H9 (cell line): ENCODE measurements around the gene GCLC. TPM values are rescaled to one million over a fixed set of nuclear protein-coding genes. Genes with fewer than 3 reads are reported as not detected.

Experiments used
- DNase-seq: peaks from one replicate; pipeline ENCODE4 v3.0.0-alpha.2; 2017
- H2AFZ ChIP-seq: one replicate; pipeline ENCODE4 v1.6.1; 2013; ENCODE audit warnings: mild to moderate bottlenecking, low read length, control low read depth, moderate library complexity
- H2AK5ac ChIP-seq: 2 replicates; pipeline ENCODE4 v1.6.1; 2013; ENCODE audit warnings: low read length, control low read depth, mixed read lengths; ENCODE audit not compliant: insufficient read length
- H2BK120ac ChIP-seq: one replicate; pipeline ENCODE4 v1.6.1; 2013; ENCODE audit warnings: low read depth, mild to moderate bottlenecking, low read length, control low read depth, inconsistent platforms; ENCODE audit not compliant: poor library complexity, severe bottlenecking
- H2BK12ac ChIP-seq: 2 replicates; pipeline ENCODE4 v1.6.1; 2013; ENCODE audit warnings: low read length, control low read depth, mixed read lengths, low read depth; ENCODE audit not compliant: insufficient read length
- H2BK15ac ChIP-seq: 2 replicates; pipeline ENCODE4 v1.6.1; 2013; ENCODE audit warnings: low read depth, low read length, control low read depth
- H2BK20ac ChIP-seq: one replicate; pipeline ENCODE4 v1.6.1; 2013; ENCODE audit warnings: low read depth, mild to moderate bottlenecking, low read length, control low read depth, inconsistent platforms; ENCODE audit not compliant: poor library complexity, severe bottlenecking
- H2BK5ac ChIP-seq: 2 replicates; pipeline ENCODE4 v1.6.1; 2013; ENCODE audit warnings: low read length, control low read depth, mixed read lengths; ENCODE audit not compliant: insufficient read length
- H3K14ac ChIP-seq: 2 replicates; pipeline ENCODE4 v1.6.1; 2013; ENCODE audit warnings: low read length, control low read depth; ENCODE audit not compliant: insufficient read depth
- H3K18ac ChIP-seq: 2 replicates; pipeline ENCODE4 v1.6.1; 2013; ENCODE audit warnings: low read depth, mild to moderate bottlenecking, mixed read lengths, low read length, control low read depth; ENCODE audit not compliant: insufficient read length
- H3K23ac ChIP-seq: 2 replicates; pipeline ENCODE4 v1.6.1; 2013; ENCODE audit warnings: low read length, control low read depth, mixed read lengths, low read depth; ENCODE audit not compliant: insufficient read length
- H3K23me2 ChIP-seq: 2 replicates; pipeline ENCODE4 v1.6.1; 2013; ENCODE audit warnings: low read depth, mild to moderate bottlenecking, mixed read lengths, low read length, control low read depth; ENCODE audit not compliant: insufficient read length, poor library complexity, severe bottlenecking
- H3K27ac ChIP-seq: 2 replicates; pipeline ENCODE4 v1.5.1; 2013; ENCODE audit warnings: low read length, control low read depth, mixed read lengths, low read depth; ENCODE audit not compliant: insufficient read length
- H3K27me3 ChIP-seq: 2 replicates; pipeline ENCODE4 v1.6.1; 2013; ENCODE audit warnings: low read length, control low read depth, inconsistent platforms; ENCODE audit not compliant: insufficient read depth
- H3K4ac ChIP-seq: 2 replicates; pipeline ENCODE4 v1.6.1; 2013; ENCODE audit warnings: low read depth, mild to moderate bottlenecking, control low read depth, inconsistent platforms, low read length, moderate library complexity
- H3K4me1 ChIP-seq: 2 replicates; pipeline ENCODE4 v1.6.1; 2013; ENCODE audit warnings: low read length, control low read depth, inconsistent platforms; ENCODE audit not compliant: insufficient read depth
- H3K4me2 ChIP-seq: 2 replicates; pipeline ENCODE4 v1.6.1; 2013; ENCODE audit warnings: low read length, control low read depth, mixed read lengths; ENCODE audit not compliant: insufficient read length, insufficient read depth
- H3K56ac ChIP-seq: 2 replicates; pipeline ENCODE4 v1.6.1; 2013; ENCODE audit warnings: low read depth, mild to moderate bottlenecking, mixed read lengths, low read length, control low read depth; ENCODE audit not compliant: insufficient read length
- H3K79me1 ChIP-seq: 2 replicates; pipeline ENCODE4 v1.6.1; 2013; ENCODE audit warnings: low read depth, mild to moderate bottlenecking, moderate library complexity, low read length, control low read depth, inconsistent platforms; ENCODE audit not compliant: insufficient read depth, poor library complexity, severe bottlenecking
- H3K79me2 ChIP-seq: 2 replicates; pipeline ENCODE4 v1.6.1; 2013; ENCODE audit warnings: low read length, control low read depth, inconsistent platforms; ENCODE audit not compliant: insufficient read depth
- H3K9ac ChIP-seq: 2 replicates; pipeline ENCODE4 v1.6.1; 2013; ENCODE audit warnings: low read length, control low read depth, mixed read lengths; ENCODE audit not compliant: insufficient read length; ENCODE audit errors: extremely low read depth
- H3K9me3 ChIP-seq: one replicate; pipeline ENCODE4 v1.6.1; 2013; ENCODE audit warnings: low read depth, low read length, inconsistent platforms; ENCODE audit not compliant: control insufficient read depth
- H3T11ph ChIP-seq: one replicate; pipeline ENCODE4 v1.6.1; 2013; ENCODE audit warnings: mild to moderate bottlenecking, low read length, control low read depth, inconsistent platforms
- H4K20me1 ChIP-seq: one replicate; pipeline ENCODE4 v1.6.1; 2013; ENCODE audit not compliant: control insufficient read depth, insufficient read length, insufficient read depth
- H4K5ac ChIP-seq: 2 replicates; pipeline ENCODE4 v1.6.1; 2013; ENCODE audit warnings: low read depth, mild to moderate bottlenecking, mixed read lengths, low read length, control low read depth; ENCODE audit not compliant: insufficient read length
- H4K8ac ChIP-seq: replicated peaks from 2 replicates; pipeline ENCODE4 v1.6.1; 2013; ENCODE audit warnings: low read length, control low read depth, mixed read lengths, low read depth; ENCODE audit not compliant: insufficient read length
- H4K91ac ChIP-seq: 2 replicates; pipeline ENCODE4 v1.6.1; 2013; ENCODE audit warnings: low read depth, mild to moderate bottlenecking, moderate library complexity, mixed read lengths, low read length, control low read depth; ENCODE audit not compliant: insufficient read length
- H3K27ac Mint-ChIP-seq, 3 experiments: 2 replicates in 2 of 3; 3 replicates in 1 of 3; pipeline ENCODE4 v1.8.0; 2020 to 2021; ENCODE audit warnings: mixed read lengths in 3 of 3, mild to moderate bottlenecking in 1 of 3, moderate library complexity in 1 of 3
- H3K27me3 Mint-ChIP-seq: 2 replicates; pipeline ENCODE4 v1.8.0; 2021; ENCODE audit warnings: low read depth, mild to moderate bottlenecking, moderate library complexity, mixed read lengths
- H3K36me3 Mint-ChIP-seq, 3 experiments: 2 replicates in 2 of 3; 3 replicates in 1 of 3; pipeline ENCODE4 v1.8.0; 2020 to 2021; ENCODE audit warnings: low read depth in 3 of 3, mixed read lengths in 3 of 3; ENCODE audit not compliant: insufficient read depth in 1 of 3
- H3K4me1 Mint-ChIP-seq, 2 experiments: 2 replicates each; pipeline ENCODE4 v1.8.0; 2020; ENCODE audit warnings: mixed read lengths in 2 of 2
- H3K4me3 Mint-ChIP-seq, 2 experiments: 2 replicates in 1 of 2; 3 replicates in 1 of 2; pipeline ENCODE4 v1.8.0; 2020 to 2021; ENCODE audit warnings: mild to moderate bottlenecking in 2 of 2, mixed read lengths in 2 of 2, moderate library complexity in 1 of 2
- H3K9me3 Mint-ChIP-seq, 2 experiments: 2 replicates in 1 of 2; 3 replicates in 1 of 2; pipeline ENCODE4 v1.8.0; 2020; ENCODE audit warnings: mild to moderate bottlenecking in 2 of 2, mixed read lengths in 2 of 2, moderate library complexity in 1 of 2
- CTCF ChIP-seq: fragments of 200-600 bp; sonication (generic); conservative IDR thresholded peaks from 3 replicates; pipeline ENCODE4 v1.8.0; 2021; ENCODE audit warnings: antibody characterized with exemption, mild to moderate bottlenecking
- WGBS: extraction: QIAGEN DNeasy Blood & Tissue Kit; methylation state at CpG from one replicate; pipeline ENCODE4 v1.1.7; 2013; ENCODE audit warnings: missing lambda C conversion rate, low lambda C conversion rate, mixed read lengths; ENCODE audit not compliant: insufficient read length; ENCODE audit errors: extremely low coverage; 5-methylcytosine and 5-hydroxymethylcytosine counted together
- total RNA-seq: library from RNA; stranded (reverse); gene quantifications from 2 replicates; pipeline ENCODE4 v1.2.1, GENCODE V29; 2021

GCLC gene
- total RNA-seq, 1 experiment from 2014 or later, result 55.5 TPM

DNA sequence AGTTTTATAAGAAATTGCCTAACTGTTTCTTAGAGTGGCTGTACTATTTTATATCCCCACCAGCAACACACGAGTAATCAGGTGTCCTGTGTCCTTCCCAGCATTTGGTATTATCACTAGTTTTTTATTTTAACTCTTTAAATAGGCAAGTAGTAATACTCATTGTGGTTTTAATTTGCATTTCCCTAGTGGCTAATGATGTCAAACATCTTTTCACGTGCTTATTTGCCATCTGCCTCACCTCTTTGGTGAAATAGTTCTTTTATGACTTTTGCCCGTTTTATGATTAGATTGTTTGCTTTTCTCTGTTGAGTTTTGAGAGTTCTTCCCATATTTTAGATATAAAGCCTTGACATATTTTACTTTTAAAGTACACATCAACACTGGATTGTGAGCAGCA is 57.8 kb downstream of the GCLC start:
- Histone ChIP-seq H3T11ph (no peak overlapping the region), H3K9ac (no peak overlapping the region), H2AK5ac (no peak overlapping the region), H3K79me1 (no peaks in the 10 kb centered on the region), H3K27ac (no peak overlapping the region), H4K91ac (no peak overlapping the region), H3K4me1 (no peaks in the 10 kb centered on the region), H3K9me3 (no peaks in the 10 kb centered on the region), H3K23me2 (no peaks in the 10 kb centered on the region), H3K27me3 (no peaks in the 10 kb centered on the region), H3K56ac (no peak overlapping the region), H2BK15ac (no peak overlapping the region), H4K5ac (no peak overlapping the region), H3K4ac (no peak overlapping the region), H4K20me1 (no peaks in the 10 kb centered on the region), H3K4me2 (no peak overlapping the region), H3K79me2 (no peaks in the 10 kb centered on the region), H3K23ac (no peak overlapping the region), H2AFZ (no peak overlapping the region), H2BK120ac (no peak overlapping the region), H4K8ac (no peak overlapping the region), H2BK20ac (no peak overlapping the region), H2BK12ac (no peak overlapping the region), H2BK5ac (no peak overlapping the region), H3K18ac (no peak overlapping the region), H3K14ac (no peak overlapping the region)
- no peaks in the 10 kb centered on the region; a peak in 1 of 7 replicates for H3K36me3 Mint-ChIP-seq
- no CpG with 5 or more reads among the region's 3 CpGs for WGBS
- peaks cover 3 to 4% of the 10 kb centered on the region in 2 experiments; a peak in 3 of 5 replicates for H3K9me3 Mint-ChIP-seq
- H3K4me3 Mint-ChIP-seq, result no peak overlapping the region
- no peak overlapping the region for H3K27ac Mint-ChIP-seq
- TF ChIP-seq CTCF, result no peak
- peaks cover 9% of the 10 kb centered on the region for H3K27me3 Mint-ChIP-seq
- DNase-seq, result no peak
- peaks cover 0 to 3% of the 10 kb centered on the region in 2 experiments; a peak in 1 of 4 replicates for H3K4me1 Mint-ChIP-seq
